ENCODE data around the gene TIMP1.

TIMP1 gene

DNA sequence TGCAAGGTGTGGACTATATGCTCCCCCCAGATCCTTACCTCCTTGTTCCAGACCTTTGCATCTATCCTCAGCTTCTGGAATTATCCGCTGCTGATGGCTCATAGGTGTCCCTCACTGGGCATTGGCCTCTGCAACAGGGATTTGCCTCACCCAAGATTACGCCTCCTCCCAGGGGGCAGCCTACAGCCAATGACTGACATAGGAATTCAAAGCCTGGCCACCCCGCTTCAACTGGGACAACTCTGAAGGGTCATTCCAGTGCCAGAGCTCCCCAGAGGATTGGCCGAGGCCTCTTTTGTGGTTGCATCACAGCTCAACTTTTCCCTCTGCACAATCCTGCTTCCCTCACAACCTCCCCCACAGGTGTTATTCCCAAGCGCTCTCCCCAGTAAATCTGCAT lies 32.4 kb downstream of the TIMP1 start:
- Histone ChIP-seq H3K4me2 (ENCODE audit: low read length) (no peak overlapping the region), H3K4me3 (ENCODE audit: low read depth, low read length, poor library complexity, severe bottlenecking) (no peak overlapping the region), H3K79me2 (ENCODE audit: insufficient read depth, low read length) (no peaks in the 10 kb centered on the region), H3F3A (ENCODE audit: insufficient read depth, low read length) (no peaks in the 10 kb centered on the region), H2AFZ (ENCODE audit: low read length) (no peak overlapping the region), H3K27me3 (ENCODE audit: insufficient read depth, low read length) (no peaks in the 10 kb centered on the region), H3K9me3 (ENCODE audit: low read length) (no peaks in the 10 kb centered on the region), H3K9me2 (ENCODE audit: low read depth, low read length) (no peaks in the 10 kb centered on the region), H3K4me1 (ENCODE audit: insufficient read depth, low read length, severe bottlenecking) (no peaks in the 10 kb centered on the region), H4K20me1 (ENCODE audit: insufficient read depth, low read length) (no peaks in the 10 kb centered on the region), H3K27ac (ENCODE audit: low read depth, low read length, poor library complexity, severe bottlenecking) (no peak overlapping the region), H3K9ac (ENCODE audit: low read length) (no peak overlapping the region), H3K36me3 (ENCODE audit: insufficient read depth, low read length) (no peaks in the 10 kb centered on the region)
- TF ChIP-seq, protein P1, sequence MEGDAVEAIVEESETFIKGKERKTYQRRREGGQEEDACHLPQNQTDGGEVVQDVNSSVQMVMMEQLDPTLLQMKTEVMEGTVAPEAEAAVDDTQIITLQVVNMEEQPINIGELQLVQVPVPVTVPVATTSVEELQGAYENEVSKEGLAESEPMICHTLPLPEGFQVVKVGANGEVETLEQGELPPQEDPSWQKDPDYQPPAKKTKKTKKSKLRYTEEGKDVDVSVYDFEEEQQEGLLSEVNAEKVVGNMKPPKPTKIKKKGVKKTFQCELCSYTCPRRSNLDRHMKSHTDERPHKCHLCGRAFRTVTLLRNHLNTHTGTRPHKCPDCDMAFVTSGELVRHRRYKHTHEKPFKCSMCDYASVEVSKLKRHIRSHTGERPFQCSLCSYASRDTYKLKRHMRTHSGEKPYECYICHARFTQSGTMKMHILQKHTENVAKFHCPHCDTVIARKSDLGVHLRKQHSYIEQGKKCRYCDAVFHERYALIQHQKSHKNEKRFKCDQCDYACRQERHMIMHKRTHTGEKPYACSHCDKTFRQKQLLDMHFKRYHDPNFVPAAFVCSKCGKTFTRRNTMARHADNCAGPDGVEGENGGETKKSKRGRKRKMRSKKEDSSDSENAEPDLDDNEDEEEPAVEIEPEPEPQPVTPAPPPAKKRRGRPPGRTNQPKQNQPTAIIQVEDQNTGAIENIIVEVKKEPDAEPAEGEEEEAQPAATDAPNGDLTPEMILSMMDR (IDR thresholded peaks at IDR 0.05; ENCODE audit: low read length): no peak
- TF ChIP-seq EZH2 (IDR thresholded peaks at IDR 0.05; ENCODE audit: borderline replicate concordance, low read length): no peak

DNA sequence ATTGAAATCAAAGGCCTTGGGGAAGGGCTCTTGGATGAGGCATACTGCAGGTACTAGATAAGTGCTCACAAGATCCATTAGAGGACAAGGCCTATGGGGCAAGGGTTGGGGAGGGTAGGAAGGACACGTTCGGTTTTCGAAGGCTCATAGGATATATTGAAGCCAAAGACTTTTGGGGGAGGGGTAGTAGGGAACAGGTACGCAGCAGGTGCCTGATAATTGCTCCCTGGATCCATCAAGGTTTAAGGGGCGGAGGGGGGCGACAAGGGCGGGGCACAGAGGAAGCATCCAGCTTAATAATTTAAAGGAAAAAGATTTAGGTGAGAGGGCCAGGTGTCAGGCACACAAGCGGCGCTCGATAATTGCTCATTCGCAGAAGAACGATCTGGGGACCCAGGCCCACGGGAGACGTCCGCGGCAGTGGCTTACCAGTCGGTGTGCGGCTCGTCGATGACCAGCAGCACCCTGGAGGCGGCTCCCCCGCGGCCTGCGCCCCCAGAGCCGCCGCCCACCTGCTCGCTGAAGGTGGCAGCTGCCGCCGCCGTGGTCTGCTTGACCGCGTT lies 36.8 kb downstream of the TIMP1 start:
- H3K4me2 ChIP-seq (ENCODE audit: low read length): peak overlapping the region; percentile 74
- no peak overlapping the region for H3K9ac ChIP-seq (ENCODE audit: low read length)
- no peaks in the 10 kb centered on the region for H3F3A ChIP-seq (ENCODE audit: insufficient read depth, low read length)
- peak overlapping the region; percentile 56 for H3K4me3 ChIP-seq (ENCODE audit: low read depth, low read length, poor library complexity, severe bottlenecking)
- H3K9me3 ChIP-seq (ENCODE audit: low read length): no peaks in the 10 kb centered on the region
- no peaks in the 10 kb centered on the region for H3K9me2 ChIP-seq (ENCODE audit: low read depth, low read length)
- no peaks in the 10 kb centered on the region for H3K79me2 ChIP-seq (ENCODE audit: insufficient read depth, low read length)
- H3K4me1 ChIP-seq (ENCODE audit: insufficient read depth, low read length, severe bottlenecking): no peaks in the 10 kb centered on the region
- no peaks in the 10 kb centered on the region for H3K36me3 ChIP-seq (ENCODE audit: insufficient read depth, low read length)
- H3K27me3 ChIP-seq (ENCODE audit: insufficient read depth, low read length): no peaks in the 10 kb centered on the region
- no peak for TF ChIP-seq EZH2 (IDR thresholded peaks at IDR 0.05; ENCODE audit: borderline replicate concordance, low read length)
- TF ChIP-seq, protein P1 (IDR thresholded peaks at IDR 0.05; ENCODE audit: low read length): no peak
- H2AFZ ChIP-seq (ENCODE audit: low read length): no peak overlapping the region
- no peaks in the 10 kb centered on the region for H4K20me1 ChIP-seq (ENCODE audit: insufficient read depth, low read length)
- H3K27ac ChIP-seq (ENCODE audit: low read depth, low read length, poor library complexity, severe bottlenecking): no peak overlapping the region

DNA sequence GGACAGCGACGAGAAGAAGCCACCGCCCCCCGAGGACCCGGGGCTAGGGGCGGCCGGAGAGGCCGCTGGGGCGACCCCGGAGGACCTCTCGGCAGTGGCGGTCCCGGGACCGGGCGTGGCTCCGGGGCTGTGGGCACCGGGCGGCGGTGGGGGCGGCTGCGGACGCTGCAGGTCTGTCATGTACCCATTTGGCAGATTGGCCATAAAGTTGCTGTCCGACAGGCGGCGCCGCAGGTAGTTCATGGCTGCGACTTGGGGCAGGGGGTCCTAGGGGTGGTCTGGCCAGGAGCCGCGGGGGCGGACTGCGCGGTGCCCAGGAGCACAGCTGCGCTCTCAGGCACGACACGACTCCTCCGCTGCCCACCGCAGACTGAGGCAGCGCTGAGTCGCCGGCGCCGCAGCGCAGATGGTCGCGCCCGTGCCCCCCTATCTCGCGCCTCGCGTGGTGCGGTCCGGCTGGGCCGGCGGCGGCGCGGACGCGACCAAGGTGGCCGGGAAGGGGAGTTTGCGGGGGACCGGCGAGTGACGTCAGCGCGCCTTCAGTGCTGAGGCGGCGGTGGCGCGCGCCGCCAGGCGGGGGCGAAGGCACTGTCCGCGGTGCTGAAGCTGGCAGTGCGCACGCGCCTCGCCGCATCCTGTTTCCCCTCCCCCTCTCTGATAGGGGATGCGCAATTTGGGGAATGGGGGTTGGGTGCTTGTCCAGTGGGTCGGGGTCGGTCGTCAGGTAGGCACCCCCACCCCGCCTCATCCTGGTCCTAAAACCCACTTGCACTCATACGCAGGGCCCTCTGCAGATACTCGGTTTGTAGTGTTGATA lies 37.5 kb downstream of the TIMP1 start, which contains the start of gene SYN1:
TSS of gene SYN1 (minus strand) at position 372 of the 817 bp plus-strand sequence. CDS start at position 243, 129 bp downstream.
- no peaks in the 10 kb centered on the region for H3F3A ChIP-seq (ENCODE audit: insufficient read depth, low read length)
- H3K36me3 ChIP-seq (ENCODE audit: insufficient read depth, low read length): no peaks in the 10 kb centered on the region
- H3K4me3 ChIP-seq (ENCODE audit: low read depth, low read length, poor library complexity, severe bottlenecking): peak within 1 kb of the TSS; percentile 56
- peak within 1 kb of the TSS; percentile 74 for H3K4me2 ChIP-seq (ENCODE audit: low read length)
- TF ChIP-seq, protein P1 (IDR thresholded peaks at IDR 0.05; ENCODE audit: low read length): peak; percentile 49; the same call in 1 of the 2 replicates
- no peak for TF ChIP-seq EZH2 (IDR thresholded peaks at IDR 0.05; ENCODE audit: borderline replicate concordance, low read length)
- H3K79me2 ChIP-seq (ENCODE audit: insufficient read depth, low read length): no peaks in the 10 kb centered on the region
- H3K9me3 ChIP-seq (ENCODE audit: low read length): no peaks in the 10 kb centered on the region
- no peaks in the 10 kb centered on the region for H3K4me1 ChIP-seq (ENCODE audit: insufficient read depth, low read length, severe bottlenecking)
- no peak within 1 kb of the TSS for H3K27ac ChIP-seq (ENCODE audit: low read depth, low read length, poor library complexity, severe bottlenecking)
- H2AFZ ChIP-seq (ENCODE audit: low read length): no peak within 1 kb of the TSS
- H3K9me2 ChIP-seq (ENCODE audit: low read depth, low read length): no peaks in the 10 kb centered on the region
- H4K20me1 ChIP-seq (ENCODE audit: insufficient read depth, low read length): no peaks in the 10 kb centered on the region
- H3K27me3 ChIP-seq (ENCODE audit: insufficient read depth, low read length): no peaks in the 10 kb centered on the region
- H3K9ac ChIP-seq (ENCODE audit: low read length): no peak within 1 kb of the TSS
